Spleen (tissue), 3 donors: ENCODE results near the gene CAMK2B.

Source experiments
- POLR2A ChIP-seq, 3 donors: fragments of 450-650 bp; IDR thresholded peaks; one replicate each; pipeline ENCODE4 v1.5.1; 2017; ENCODE audit warnings: antibody characterized with exemption in 3 of 3, mild to moderate bottlenecking in 1 of 3
- POLR2AphosphoS5 ChIP-seq, 3 donors: sonication (generic); formaldehyde crosslinking; IDR thresholded peaks; one replicate each; pipeline ENCODE4 v1.5.1; 2017; ENCODE audit warnings: antibody characterized with exemption in 3 of 3

- TF ChIP-seq POLR2AphosphoS5 (IDR thresholded peaks at IDR 0.05) (no peak), POLR2A (IDR thresholded peaks at IDR 0.05) (no peak)
These were observed 9.3 kb upstream of the CAMK2B start for GRCh38 chr7:44334734-44335097.
